H9 (cell line): ENCODE measurements around the gene GAD1. TPM values are rescaled to one million over a fixed set of nuclear protein-coding genes. Genes with fewer than 3 reads are reported as not detected.

Experiments used
- DNase-seq: peaks from one replicate; pipeline ENCODE4 v3.0.0-alpha.2; 2017
- H2AFZ ChIP-seq: one replicate; pipeline ENCODE4 v1.6.1; 2013; ENCODE audit warnings: mild to moderate bottlenecking, low read length, control low read depth, moderate library complexity
- H2AK5ac ChIP-seq: 2 replicates; pipeline ENCODE4 v1.6.1; 2013; ENCODE audit warnings: low read length, control low read depth, mixed read lengths; ENCODE audit not compliant: insufficient read length
- H2BK120ac ChIP-seq: one replicate; pipeline ENCODE4 v1.6.1; 2013; ENCODE audit warnings: low read depth, mild to moderate bottlenecking, low read length, control low read depth, inconsistent platforms; ENCODE audit not compliant: poor library complexity, severe bottlenecking
- H2BK12ac ChIP-seq: 2 replicates; pipeline ENCODE4 v1.6.1; 2013; ENCODE audit warnings: low read length, control low read depth, mixed read lengths, low read depth; ENCODE audit not compliant: insufficient read length
- H2BK15ac ChIP-seq: 2 replicates; pipeline ENCODE4 v1.6.1; 2013; ENCODE audit warnings: low read depth, low read length, control low read depth
- H2BK20ac ChIP-seq: one replicate; pipeline ENCODE4 v1.6.1; 2013; ENCODE audit warnings: low read depth, mild to moderate bottlenecking, low read length, control low read depth, inconsistent platforms; ENCODE audit not compliant: poor library complexity, severe bottlenecking
- H2BK5ac ChIP-seq: 2 replicates; pipeline ENCODE4 v1.6.1; 2013; ENCODE audit warnings: low read length, control low read depth, mixed read lengths; ENCODE audit not compliant: insufficient read length
- H3K14ac ChIP-seq: 2 replicates; pipeline ENCODE4 v1.6.1; 2013; ENCODE audit warnings: low read length, control low read depth; ENCODE audit not compliant: insufficient read depth
- H3K18ac ChIP-seq: 2 replicates; pipeline ENCODE4 v1.6.1; 2013; ENCODE audit warnings: low read depth, mild to moderate bottlenecking, mixed read lengths, low read length, control low read depth; ENCODE audit not compliant: insufficient read length
- H3K23ac ChIP-seq: 2 replicates; pipeline ENCODE4 v1.6.1; 2013; ENCODE audit warnings: low read length, control low read depth, mixed read lengths, low read depth; ENCODE audit not compliant: insufficient read length
- H3K23me2 ChIP-seq: 2 replicates; pipeline ENCODE4 v1.6.1; 2013; ENCODE audit warnings: low read depth, mild to moderate bottlenecking, mixed read lengths, low read length, control low read depth; ENCODE audit not compliant: insufficient read length, poor library complexity, severe bottlenecking
- H3K27ac ChIP-seq: 2 replicates; pipeline ENCODE4 v1.5.1; 2013; ENCODE audit warnings: low read length, control low read depth, mixed read lengths, low read depth; ENCODE audit not compliant: insufficient read length
- H3K27me3 ChIP-seq: 2 replicates; pipeline ENCODE4 v1.6.1; 2013; ENCODE audit warnings: low read length, control low read depth, inconsistent platforms; ENCODE audit not compliant: insufficient read depth
- H3K4ac ChIP-seq: 2 replicates; pipeline ENCODE4 v1.6.1; 2013; ENCODE audit warnings: low read depth, mild to moderate bottlenecking, control low read depth, inconsistent platforms, low read length, moderate library complexity
- H3K4me1 ChIP-seq: 2 replicates; pipeline ENCODE4 v1.6.1; 2013; ENCODE audit warnings: low read length, control low read depth, inconsistent platforms; ENCODE audit not compliant: insufficient read depth
- H3K4me2 ChIP-seq: 2 replicates; pipeline ENCODE4 v1.6.1; 2013; ENCODE audit warnings: low read length, control low read depth, mixed read lengths; ENCODE audit not compliant: insufficient read length, insufficient read depth
- H3K56ac ChIP-seq: 2 replicates; pipeline ENCODE4 v1.6.1; 2013; ENCODE audit warnings: low read depth, mild to moderate bottlenecking, mixed read lengths, low read length, control low read depth; ENCODE audit not compliant: insufficient read length
- H3K79me1 ChIP-seq: 2 replicates; pipeline ENCODE4 v1.6.1; 2013; ENCODE audit warnings: low read depth, mild to moderate bottlenecking, moderate library complexity, low read length, control low read depth, inconsistent platforms; ENCODE audit not compliant: insufficient read depth, poor library complexity, severe bottlenecking
- H3K79me2 ChIP-seq: 2 replicates; pipeline ENCODE4 v1.6.1; 2013; ENCODE audit warnings: low read length, control low read depth, inconsistent platforms; ENCODE audit not compliant: insufficient read depth
- H3K9ac ChIP-seq: 2 replicates; pipeline ENCODE4 v1.6.1; 2013; ENCODE audit warnings: low read length, control low read depth, mixed read lengths; ENCODE audit not compliant: insufficient read length; ENCODE audit errors: extremely low read depth
- H3K9me3 ChIP-seq: one replicate; pipeline ENCODE4 v1.6.1; 2013; ENCODE audit warnings: low read depth, low read length, inconsistent platforms; ENCODE audit not compliant: control insufficient read depth
- H3T11ph ChIP-seq: one replicate; pipeline ENCODE4 v1.6.1; 2013; ENCODE audit warnings: mild to moderate bottlenecking, low read length, control low read depth, inconsistent platforms
- H4K20me1 ChIP-seq: one replicate; pipeline ENCODE4 v1.6.1; 2013; ENCODE audit not compliant: control insufficient read depth, insufficient read length, insufficient read depth
- H4K5ac ChIP-seq: 2 replicates; pipeline ENCODE4 v1.6.1; 2013; ENCODE audit warnings: low read depth, mild to moderate bottlenecking, mixed read lengths, low read length, control low read depth; ENCODE audit not compliant: insufficient read length
- H4K8ac ChIP-seq: replicated peaks from 2 replicates; pipeline ENCODE4 v1.6.1; 2013; ENCODE audit warnings: low read length, control low read depth, mixed read lengths, low read depth; ENCODE audit not compliant: insufficient read length
- H4K91ac ChIP-seq: 2 replicates; pipeline ENCODE4 v1.6.1; 2013; ENCODE audit warnings: low read depth, mild to moderate bottlenecking, moderate library complexity, mixed read lengths, low read length, control low read depth; ENCODE audit not compliant: insufficient read length
- H3K27ac Mint-ChIP-seq, 3 experiments: 2 replicates in 2 of 3; 3 replicates in 1 of 3; pipeline ENCODE4 v1.8.0; 2020 to 2021; ENCODE audit warnings: mixed read lengths in 3 of 3, mild to moderate bottlenecking in 1 of 3, moderate library complexity in 1 of 3
- H3K27me3 Mint-ChIP-seq: 2 replicates; pipeline ENCODE4 v1.8.0; 2021; ENCODE audit warnings: low read depth, mild to moderate bottlenecking, moderate library complexity, mixed read lengths
- H3K36me3 Mint-ChIP-seq, 3 experiments: 2 replicates in 2 of 3; 3 replicates in 1 of 3; pipeline ENCODE4 v1.8.0; 2020 to 2021; ENCODE audit warnings: low read depth in 3 of 3, mixed read lengths in 3 of 3; ENCODE audit not compliant: insufficient read depth in 1 of 3
- H3K4me1 Mint-ChIP-seq, 2 experiments: 2 replicates each; pipeline ENCODE4 v1.8.0; 2020; ENCODE audit warnings: mixed read lengths in 2 of 2
- H3K4me3 Mint-ChIP-seq, 2 experiments: 2 replicates in 1 of 2; 3 replicates in 1 of 2; pipeline ENCODE4 v1.8.0; 2020 to 2021; ENCODE audit warnings: mild to moderate bottlenecking in 2 of 2, mixed read lengths in 2 of 2, moderate library complexity in 1 of 2
- H3K9me3 Mint-ChIP-seq, 2 experiments: 2 replicates in 1 of 2; 3 replicates in 1 of 2; pipeline ENCODE4 v1.8.0; 2020; ENCODE audit warnings: mild to moderate bottlenecking in 2 of 2, mixed read lengths in 2 of 2, moderate library complexity in 1 of 2
- CTCF ChIP-seq: fragments of 200-600 bp; sonication (generic); conservative IDR thresholded peaks from 3 replicates; pipeline ENCODE4 v1.8.0; 2021; ENCODE audit warnings: antibody characterized with exemption, mild to moderate bottlenecking
- WGBS: extraction: QIAGEN DNeasy Blood & Tissue Kit; methylation state at CpG from one replicate; pipeline ENCODE4 v1.1.7; 2013; ENCODE audit warnings: missing lambda C conversion rate, low lambda C conversion rate, mixed read lengths; ENCODE audit not compliant: insufficient read length; ENCODE audit errors: extremely low coverage; 5-methylcytosine and 5-hydroxymethylcytosine counted together
- total RNA-seq: library from RNA; stranded (reverse); gene quantifications from 2 replicates; pipeline ENCODE4 v1.2.1, GENCODE V29; 2021

GAD1 gene
- total RNA-seq, 1 experiment from 2014 or later: 1.8 TPM

- Mint-ChIP-seq H3K4me1 (no peaks in the 10 kb centered on the region), H3K36me3 (no peaks in the 10 kb centered on the region), H3K27ac (no peak overlapping the region), H3K9me3 (no peaks in the 10 kb centered on the region; a peak in 1 of 5 replicates), H3K4me3 (no peak overlapping the region), H3K27me3 (peaks cover 4% of the 10 kb centered on the region; the same call in 1 of the 2 replicates)
- Histone ChIP-seq H3K4me1 (no peaks in the 10 kb centered on the region), H3K4me2 (no peak overlapping the region), H3K14ac (no peak overlapping the region), H4K20me1 (no peaks in the 10 kb centered on the region), H4K8ac (no peak overlapping the region), H2AK5ac (no peak overlapping the region), H3K18ac (no peak overlapping the region), H2BK15ac (no peak overlapping the region), H2BK12ac (no peak overlapping the region), H3K27ac (no peak overlapping the region), H2BK5ac (no peak overlapping the region), H2AFZ (no peak overlapping the region), H4K5ac (no peak overlapping the region), H3K56ac (no peak overlapping the region), H3K23me2 (no peaks in the 10 kb centered on the region), H2BK120ac (no peak overlapping the region), H3K79me1 (no peaks in the 10 kb centered on the region), H3K27me3 (peaks cover 3% of the 10 kb centered on the region; the same call in 1 of the 2 replicates), H3K79me2 (no peaks in the 10 kb centered on the region), H3K23ac (no peak overlapping the region), H4K91ac (no peak overlapping the region), H3K4ac (no peak overlapping the region), H3T11ph (no peak overlapping the region), H2BK20ac (no peak overlapping the region), H3K9ac (no peak overlapping the region), H3K9me3 (no peaks in the 10 kb centered on the region)
- WGBS: no CpG with 5 or more reads among the region's 3 CpGs
- no peak for DNase-seq
- no peak for TF ChIP-seq CTCF
These were observed 33.6 kb downstream of the GAD1 start for GRCh38 chr2:170850251-170850650.
